ENCODE results near the gene IFIT2.
A peak's percentile ranks its signal among the peaks of the same experiment; 100 is the strongest.
"Not testable (repeated sequence)": the region's sequence is repeated elsewhere in the genome, so short reads cannot be mapped to it uniquely, and the experiment has no call there.

IFIT2 gene

GRCh38 chr10:89308736-89309135 is 6.9 kb downstream of the IFIT2 start:
- no peak for DNase-seq (ENCODE audit: low read depth)

- no peak for DNase-seq (ENCODE audit: low read depth)
These were observed 7.6 kb downstream of the IFIT2 start for GRCh38 chr10:89309156-89310055.

- DNase-seq (ENCODE audit: low read depth): no peak
These were observed 8.4 kb downstream of the IFIT2 start for GRCh38 chr10:89310056-89310893.

- no peak for DNase-seq (ENCODE audit: low read depth)
These were observed 11.1 kb downstream of the IFIT2 start for GRCh38 chr10:89312973-89313372.

DNA sequence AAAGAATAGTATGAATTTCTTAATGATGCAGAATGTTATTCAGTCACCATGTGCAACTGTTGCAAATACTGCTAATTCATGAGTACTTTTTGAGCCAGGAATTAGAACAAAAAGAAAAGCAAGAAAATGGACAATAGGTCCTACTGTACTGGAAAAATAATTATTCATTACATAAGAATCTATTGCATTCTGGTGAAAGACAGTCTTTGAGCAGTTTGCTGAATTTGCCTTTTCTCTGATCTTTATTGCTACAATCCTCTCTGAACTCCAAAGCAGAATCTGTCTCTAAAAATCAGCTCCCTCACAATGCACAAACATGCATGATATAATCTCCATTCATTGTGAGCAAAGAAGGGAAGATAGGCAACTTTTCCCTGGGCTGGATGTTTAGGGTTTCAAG is 12.8 kb downstream of the IFIT2 start:
- no peak for DNase-seq (ENCODE audit: low read depth)

DNA sequence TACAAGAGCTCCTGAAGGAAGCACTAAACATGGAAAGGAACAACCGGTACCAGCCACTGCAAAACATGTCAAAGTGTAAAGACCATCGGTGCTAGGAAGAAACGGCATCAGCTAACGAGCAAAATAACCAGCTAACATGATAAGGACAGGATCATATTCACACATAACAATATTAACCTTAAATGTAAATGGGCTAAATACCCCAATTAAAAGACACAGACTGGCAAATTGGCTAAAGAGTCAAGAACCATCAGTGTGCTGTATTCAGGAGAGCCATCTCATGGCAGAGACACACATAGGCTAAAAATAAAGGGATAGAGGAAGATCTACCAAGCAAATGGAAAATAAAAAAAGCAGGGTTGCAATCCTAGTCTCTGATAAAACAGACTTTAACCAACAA is 16.2 kb downstream of the IFIT2 start:
- not testable (repeated sequence) for DNase-seq (ENCODE audit: low read depth)

- DNase-seq (ENCODE audit: low read depth): not testable (repeated sequence)
These were observed 23.2 kb downstream of the IFIT2 start for GRCh38 chr10:89325081-89325480.

GRCh38 chr10:89325856-89326255 is 24.0 kb downstream of the IFIT2 start:
- DNase-seq (ENCODE audit: low read depth): not testable (repeated sequence)

- DNase-seq (ENCODE audit: low read depth): no peak
These were observed 26.1 kb downstream of the IFIT2 start, which contains the start of gene IFIT3 for GRCh38 chr10:89327803-89328441. TSS of gene IFIT3 (plus strand) at chr10:89327997. CDS start at chr10:89328074, 77 bp downstream.

DNA sequence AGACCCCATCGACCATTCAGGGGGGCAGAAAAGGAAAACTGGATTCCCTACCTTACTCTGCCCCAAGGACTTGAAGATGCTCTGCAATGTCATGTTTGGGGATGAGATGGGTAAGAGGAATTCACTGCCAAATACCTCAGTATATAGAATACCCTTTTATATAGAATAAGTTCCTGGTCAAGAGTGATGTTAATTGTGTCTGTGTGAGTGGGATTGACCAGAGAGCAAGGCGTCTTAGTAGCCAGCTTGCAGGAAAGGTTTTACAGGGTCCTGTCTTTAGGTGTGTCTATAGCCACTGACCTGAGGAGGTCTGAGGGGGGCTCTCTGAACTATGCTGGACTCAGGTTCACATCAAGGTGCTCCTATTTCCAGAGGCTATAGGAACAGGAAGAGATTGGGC is 27.3 kb downstream of the IFIT2 start:
- DNase-seq (ENCODE audit: low read depth): no peak

- not testable (repeated sequence) for DNase-seq (ENCODE audit: low read depth)
These were observed 28.2 kb downstream of the IFIT2 start for GRCh38 chr10:89330014-89330413.

DNA sequence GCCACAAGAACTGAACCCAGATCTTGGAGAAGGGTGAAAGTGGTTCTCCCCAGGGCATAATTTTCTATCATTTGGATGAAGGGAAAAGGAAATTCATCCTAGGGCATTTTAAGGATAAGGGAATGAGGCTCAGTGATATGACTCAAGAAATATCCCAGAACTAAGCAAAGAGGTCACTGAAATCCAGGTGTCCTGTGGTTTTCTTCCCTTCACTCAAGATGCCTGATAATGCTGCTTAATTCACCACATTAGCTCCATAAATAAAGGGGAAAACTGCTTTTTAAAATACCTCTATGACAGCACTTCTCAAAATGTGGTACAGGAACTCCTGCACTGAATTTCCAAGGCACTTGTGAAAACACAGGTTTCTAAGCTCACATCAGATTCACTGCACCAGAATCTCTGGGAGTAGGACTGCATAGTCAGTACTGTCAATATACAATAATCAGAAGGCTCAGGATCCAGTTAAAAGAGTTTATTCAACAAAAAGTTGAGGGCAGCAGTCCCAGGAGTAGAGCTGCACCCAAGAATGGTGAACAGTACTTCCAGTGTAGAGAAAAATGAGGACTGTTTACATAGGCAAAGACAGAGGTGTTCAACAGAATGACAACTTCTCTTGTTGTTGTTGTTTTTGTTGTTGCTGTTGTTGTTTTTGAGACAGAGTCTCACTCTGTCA is 28.8 kb downstream of the IFIT2 start:
- no peak for DNase-seq (ENCODE audit: low read depth)

GRCh38 chr10:89331487-89332122 is 29.8 kb downstream of the IFIT2 start:
- DNase-seq (ENCODE audit: low read depth): not testable (repeated sequence)

DNA sequence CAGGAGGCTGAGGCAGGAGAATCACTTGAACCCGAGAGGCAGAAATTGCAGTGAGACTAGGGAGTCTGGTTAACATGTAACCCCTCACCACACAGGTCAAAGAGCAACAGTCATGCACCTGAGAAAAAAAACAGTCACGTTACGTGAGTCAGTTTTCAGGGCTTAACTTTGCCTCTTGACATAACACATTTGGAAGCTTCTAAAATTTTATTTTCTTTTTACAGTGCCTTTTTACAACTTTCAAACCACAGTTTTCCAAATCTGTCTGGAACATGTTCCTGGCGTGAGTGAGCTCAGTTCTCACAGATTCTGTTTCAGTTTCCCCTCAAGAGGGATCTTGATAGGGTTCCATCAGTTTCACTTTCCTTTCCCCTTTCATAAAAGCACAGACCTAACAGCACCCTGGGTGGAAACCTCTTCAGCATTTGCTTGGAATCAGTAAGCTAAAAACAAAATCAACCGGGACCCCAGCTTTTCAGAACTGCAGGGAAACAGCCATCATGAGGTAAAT is 30.3 kb downstream of the IFIT2 start:
- no peak for DNase-seq (ENCODE audit: low read depth)

- no peak for DNase-seq (ENCODE audit: low read depth)
These were observed 33.4 kb downstream of the IFIT2 start for GRCh38 chr10:89335226-89335625.

- DNase-seq (ENCODE audit: low read depth): no peak
These were observed 34.4 kb downstream of the IFIT2 start for GRCh38 chr10:89336241-89336640.

DNA sequence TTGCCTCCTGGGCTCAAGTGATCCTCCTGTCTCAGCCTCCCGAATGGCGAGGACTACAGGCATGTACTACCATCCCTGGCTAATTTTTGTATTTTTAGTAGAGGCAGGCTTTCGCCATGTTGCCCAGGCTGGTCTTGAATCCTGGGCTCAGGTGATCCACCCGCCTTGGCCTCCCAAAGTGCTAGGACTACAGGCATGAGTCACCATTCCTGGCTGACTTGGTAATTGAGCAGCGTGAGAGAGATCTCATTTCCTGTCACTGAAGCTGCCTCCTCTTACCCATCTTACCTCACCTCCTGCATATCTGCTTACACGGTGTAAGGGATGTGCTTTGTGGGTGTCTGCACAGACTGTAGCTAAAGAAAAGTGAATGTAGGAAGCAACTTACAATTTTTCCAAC is 35.6 kb downstream of the IFIT2 start:
- peak; percentile 21 for DNase-seq (ENCODE audit: low read depth)

GRCh38 chr10:89338713-89339112 is 36.9 kb downstream of the IFIT2 start:
- DNase-seq (ENCODE audit: low read depth): no peak

- no peak for DNase-seq (ENCODE audit: low read depth)
These were observed 38.0 kb downstream of the IFIT2 start for GRCh38 chr10:89339875-89340274.

DNA sequence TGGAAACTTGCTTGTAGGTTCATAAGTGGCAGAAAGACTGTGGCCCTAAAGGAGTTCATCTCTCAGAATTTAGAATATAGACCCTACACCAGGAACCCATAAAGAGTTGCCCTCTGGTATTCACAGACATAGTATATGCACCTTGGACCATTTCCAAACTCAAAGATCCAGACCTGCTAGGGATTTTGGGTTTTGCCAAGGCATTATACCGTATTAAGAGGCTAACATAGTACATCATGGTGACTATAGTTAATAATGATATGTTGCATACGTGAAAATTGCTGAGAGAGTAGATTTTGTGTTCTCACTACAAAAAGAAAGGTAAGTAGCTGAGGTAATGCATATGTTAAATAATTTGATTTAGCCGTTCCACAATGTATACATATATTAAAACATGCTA is 39.8 kb downstream of the IFIT2 start:
- DNase-seq (ENCODE audit: low read depth): no peak

Data from T-helper 22 cell (primary cell).